HepG2 (cell line): Measurements from ENCODE around the gene PITHD1. TPM values are rescaled to one million over a fixed set of nuclear protein-coding genes. Genes with fewer than 3 reads are reported as not detected.

Experiments
- ATM ChIP-seq: fragments of 450-650 bp; IDR thresholded peaks from 2 replicates; pipeline ENCODE4 v1.7.1; 2017; ENCODE audit warnings: mild to moderate bottlenecking, borderline replicate concordance
- FOXC1 ChIP-seq: sonication (generic); formaldehyde crosslinking; IDR thresholded peaks from 2 replicates; pipeline ENCODE4 v1.8.0; 2022; ENCODE audit warnings: mild to moderate bottlenecking, missing genetic modification reagents, borderline replicate concordance
- KDM1A ChIP-seq: IDR thresholded peaks from 2 replicates; pipeline ENCODE4 v1.6.1; 2016; ENCODE audit warnings: missing compliant biosample characterization
- NBN ChIP-seq: fragments of 450-650 bp; conservative IDR thresholded peaks from 2 replicates; pipeline ENCODE4 v1.6.1; 2017
- NCOA1 ChIP-seq: sonication (generic); formaldehyde crosslinking; IDR thresholded peaks from 2 replicates; pipeline ENCODE4 v1.9.0; 2021; ENCODE audit warnings: missing genetic modification reagents
- NFE2L2 ChIP-seq: fragments of 150-350 bp; IDR thresholded peaks from 2 replicates; pipeline ENCODE4 v1.6.1; 2014; ENCODE audit warnings: low read length
- NR2F6 ChIP-seq, 2 experiments: IDR thresholded peaks; 2 replicates each; pipeline ENCODE4 v1.6.1; 2016; ENCODE audit warnings: antibody characterized with exemption in 1 of 2, mild to moderate bottlenecking in 1 of 2
- RELA ChIP-seq: sonication (generic); formaldehyde crosslinking; IDR thresholded peaks from 2 replicates; pipeline ENCODE4 v1.4.0; 2020; ENCODE audit warnings: missing genetic modification reagents
- SATB2 ChIP-seq: sonication (generic); formaldehyde crosslinking; IDR thresholded peaks from 2 replicates; pipeline ENCODE4 v1.5.0; 2020; ENCODE audit warnings: missing genetic modification reagents
- ZNF180 ChIP-seq: sonication (generic); formaldehyde crosslinking; IDR thresholded peaks from 2 replicates; pipeline ENCODE4 v1.4.0; 2020; ENCODE audit warnings: low read depth, missing genetic modification reagents, borderline replicate concordance
- ZNF274 ChIP-seq: sonication (generic); formaldehyde crosslinking; IDR thresholded peaks from 2 replicates; pipeline ENCODE4 v1.5.1; 2020; ENCODE audit warnings: mild to moderate bottlenecking, missing genetic modification reagents
- ZNF431 ChIP-seq: sonication (generic); formaldehyde crosslinking; IDR thresholded peaks from 2 replicates; pipeline ENCODE4 v1.9.0; 2022; ENCODE audit warnings: missing genetic modification reagents, low read depth, mild to moderate bottlenecking, borderline replicate concordance
- ZNF564 ChIP-seq: sonication (generic); formaldehyde crosslinking; IDR thresholded peaks from 2 replicates; pipeline ENCODE4 v1.8.1; 2023; ENCODE audit warnings: mild to moderate bottlenecking, missing genetic modification reagents
- ZNF788 ChIP-seq: sonication (generic); formaldehyde crosslinking; IDR thresholded peaks from 2 replicates; pipeline ENCODE4 v1.5.0; 2020; ENCODE audit warnings: mild to moderate bottlenecking, missing genetic modification reagents, borderline replicate concordance
- polyA plus RNA-seq, 8 experiments: library from polyadenylated mRNA; depleted of rRNA in 3 of 8; stranded (reverse) in 7 of 8; unstranded in 1 of 8; fragments of >200 nt; fragmentation: Illumina TruSeq in 4 of 8; extraction: Trizol in 4 of 8; gene quantifications; 2 replicates each; pipeline versions ENCODE4 v1.2.1 to v1.2.3, GENCODE V29; 2011 to 2016; ENCODE audit warnings: low read depth in 4 of 8, missing spikeins in 1 of 8, mixed read lengths in 1 of 8; ENCODE audit not compliant: insufficient read depth in 1 of 8
- total RNA-seq, 5 experiments: library from RNA; depleted of rRNA; stranded (reverse); fragments of >200 nt; fragmentation: Illumina TruSeq; extraction: Trizol; gene quantifications; 2 replicates each; pipeline ENCODE4 v1.2.3, GENCODE V29; 2016; ENCODE audit warnings: low read depth in 1 of 5
- TF ChIP-seq, protein P1 (sequence below): sonication (generic); formaldehyde crosslinking; IDR thresholded peaks from 2 replicates; pipeline ENCODE4 v1.4.0; 2020; ENCODE audit warnings: mild to moderate bottlenecking, missing genetic modification reagents
- TF ChIP-seq, protein P2 (sequence below): sonication (generic); formaldehyde crosslinking; IDR thresholded peaks from 2 replicates; pipeline ENCODE4 v1.5.0; 2020; ENCODE audit warnings: mild to moderate bottlenecking, missing genetic modification reagents, borderline replicate concordance
- TF ChIP-seq, protein P3 (sequence below): sonication (generic); formaldehyde crosslinking; IDR thresholded peaks from 2 replicates; pipeline ENCODE4 v1.4.0; 2020; ENCODE audit warnings: missing genetic modification reagents
- TF ChIP-seq, protein P4 (sequence below): sonication (generic); formaldehyde crosslinking; IDR thresholded peaks from 2 replicates; pipeline ENCODE4 v1.5.0; 2020; ENCODE audit warnings: missing genetic modification reagents, mild to moderate bottlenecking, borderline replicate concordance
- TF ChIP-seq, protein P5 (sequence below): IDR thresholded peaks from 2 replicates; pipeline ENCODE4 v1.6.1; 2016; ENCODE audit warnings: low read depth, control low read depth

The PITHD1 gene
- total and polyA plus RNA-seq, 2 of the 13 experiments (the other 11 are each of a cell fraction or from before 2014, with no cell fraction given) = 28.0 to 37.3 TPM

DNA sequence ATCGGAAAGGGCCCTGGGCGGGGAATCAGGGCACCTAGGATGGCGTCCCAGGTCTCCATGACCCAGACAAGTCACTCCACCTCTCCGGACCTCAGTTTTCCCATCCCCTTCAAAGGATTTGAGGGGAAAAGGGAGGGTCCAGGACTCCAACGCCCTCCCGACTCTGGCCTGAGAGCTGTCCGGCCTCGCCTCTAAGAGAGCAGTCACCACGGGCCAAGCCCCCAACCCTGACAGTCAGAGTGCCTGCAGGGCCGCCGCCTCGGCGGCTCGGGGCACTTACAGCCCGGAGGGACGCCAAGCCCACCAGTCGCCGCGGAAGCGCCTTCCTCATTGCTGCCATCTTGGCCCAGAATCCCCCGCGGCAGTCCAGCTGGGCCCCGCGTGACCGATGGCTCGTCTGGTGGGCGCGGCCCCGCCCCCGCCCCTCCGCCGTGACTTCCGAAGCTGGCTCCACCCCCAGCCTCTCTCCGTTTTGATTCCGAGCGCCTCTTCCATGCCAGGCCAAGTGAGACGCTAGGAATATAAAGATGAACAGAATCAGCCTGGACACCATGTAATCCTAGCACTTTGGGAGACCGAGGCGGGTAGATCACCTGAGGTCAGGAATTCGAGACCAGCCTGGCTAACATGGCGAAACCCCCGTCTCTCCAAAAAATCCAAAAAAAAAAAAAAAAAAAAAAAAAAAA lies 47.0 kb downstream of the PITHD1 start, which contains the start of gene HMGCL (continued):
- TF ChIP-seq, protein P1, sequence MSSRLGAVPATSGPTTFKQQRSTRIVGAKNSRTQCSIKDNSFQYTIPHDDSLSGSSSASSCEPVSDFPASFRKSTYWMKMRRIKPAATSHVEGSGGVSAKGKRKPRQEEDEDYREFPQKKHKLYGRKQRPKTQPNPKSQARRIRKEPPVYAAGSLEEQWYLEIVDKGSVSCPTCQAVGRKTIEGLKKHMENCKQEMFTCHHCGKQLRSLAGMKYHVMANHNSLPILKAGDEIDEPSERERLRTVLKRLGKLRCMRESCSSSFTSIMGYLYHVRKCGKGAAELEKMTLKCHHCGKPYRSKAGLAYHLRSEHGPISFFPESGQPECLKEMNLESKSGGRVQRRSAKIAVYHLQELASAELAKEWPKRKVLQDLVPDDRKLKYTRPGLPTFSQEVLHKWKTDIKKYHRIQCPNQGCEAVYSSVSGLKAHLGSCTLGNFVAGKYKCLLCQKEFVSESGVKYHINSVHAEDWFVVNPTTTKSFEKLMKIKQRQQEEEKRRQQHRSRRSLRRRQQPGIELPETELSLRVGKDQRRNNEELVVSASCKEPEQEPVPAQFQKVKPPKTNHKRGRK (CRISPR knock-in tag) = no peak
- TF ChIP-seq, protein P2, sequence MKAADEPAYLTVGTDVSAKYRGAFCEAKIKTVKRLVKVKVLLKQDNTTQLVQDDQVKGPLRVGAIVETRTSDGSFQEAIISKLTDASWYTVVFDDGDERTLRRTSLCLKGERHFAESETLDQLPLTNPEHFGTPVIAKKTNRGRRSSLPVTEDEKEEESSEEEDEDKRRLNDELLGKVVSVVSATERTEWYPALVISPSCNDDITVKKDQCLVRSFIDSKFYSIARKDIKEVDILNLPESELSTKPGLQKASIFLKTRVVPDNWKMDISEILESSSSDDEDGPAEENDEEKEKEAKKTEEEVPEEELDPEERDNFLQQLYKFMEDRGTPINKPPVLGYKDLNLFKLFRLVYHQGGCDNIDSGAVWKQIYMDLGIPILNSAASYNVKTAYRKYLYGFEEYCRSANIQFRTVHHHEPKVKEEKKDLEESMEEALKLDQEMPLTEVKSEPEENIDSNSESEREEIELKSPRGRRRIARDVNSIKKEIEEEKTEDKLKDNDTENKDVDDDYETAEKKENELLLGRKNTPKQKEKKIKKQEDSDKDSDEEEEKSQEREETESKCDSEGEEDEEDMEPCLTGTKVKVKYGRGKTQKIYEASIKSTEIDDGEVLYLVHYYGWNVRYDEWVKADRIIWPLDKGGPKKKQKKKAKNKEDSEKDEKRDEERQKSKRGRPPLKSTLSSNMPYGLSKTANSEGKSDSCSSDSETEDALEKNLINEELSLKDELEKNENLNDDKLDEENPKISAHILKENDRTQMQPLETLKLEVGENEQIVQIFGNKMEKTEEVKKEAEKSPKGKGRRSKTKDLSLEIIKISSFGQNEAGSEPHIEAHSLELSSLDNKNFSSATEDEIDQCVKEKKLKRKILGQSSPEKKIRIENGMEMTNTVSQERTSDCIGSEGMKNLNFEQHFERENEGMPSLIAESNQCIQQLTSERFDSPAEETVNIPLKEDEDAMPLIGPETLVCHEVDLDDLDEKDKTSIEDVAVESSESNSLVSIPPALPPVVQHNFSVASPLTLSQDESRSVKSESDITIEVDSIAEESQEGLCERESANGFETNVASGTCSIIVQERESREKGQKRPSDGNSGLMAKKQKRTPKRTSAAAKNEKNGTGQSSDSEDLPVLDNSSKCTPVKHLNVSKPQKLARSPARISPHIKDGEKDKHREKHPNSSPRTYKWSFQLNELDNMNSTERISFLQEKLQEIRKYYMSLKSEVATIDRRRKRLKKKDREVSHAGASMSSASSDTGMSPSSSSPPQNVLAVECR (CRISPR knock-in tag) = peak; percentile 89
- TF ChIP-seq ZNF564 (peak; percentile 52; the same call in 1 of the 2 replicates), KDM1A (CRISPR knock-in tag) (no peak), ZNF180 (CRISPR knock-in tag) (no peak), RELA (CRISPR knock-in tag) (peak; percentile 78; the same call in 1 of the 2 replicates), ZNF274 (CRISPR knock-in tag) (peak; percentile 35; the same call in 1 of the 2 replicates), NBN (no peak), NR2F6 (IDR thresholded peaks at IDR 0.05) (no peak), NR2F6 (CRISPR knock-in tag; IDR thresholded peaks at IDR 0.05) (no peak; the same call in 1 of the 2 replicates), ZNF788 (peak; percentile 94), NCOA1 (CRISPR knock-in tag) (no peak), NFE2L2 (no peak), ZNF431 (CRISPR knock-in tag) (no peak), SATB2 (CRISPR knock-in tag) (peak; percentile 89; the same call in 1 of the 2 replicates), FOXC1 (CRISPR knock-in tag) (peak; percentile 88; the same call in 1 of the 2 replicates), ATM (no peak)
- TF ChIP-seq, protein P3, sequence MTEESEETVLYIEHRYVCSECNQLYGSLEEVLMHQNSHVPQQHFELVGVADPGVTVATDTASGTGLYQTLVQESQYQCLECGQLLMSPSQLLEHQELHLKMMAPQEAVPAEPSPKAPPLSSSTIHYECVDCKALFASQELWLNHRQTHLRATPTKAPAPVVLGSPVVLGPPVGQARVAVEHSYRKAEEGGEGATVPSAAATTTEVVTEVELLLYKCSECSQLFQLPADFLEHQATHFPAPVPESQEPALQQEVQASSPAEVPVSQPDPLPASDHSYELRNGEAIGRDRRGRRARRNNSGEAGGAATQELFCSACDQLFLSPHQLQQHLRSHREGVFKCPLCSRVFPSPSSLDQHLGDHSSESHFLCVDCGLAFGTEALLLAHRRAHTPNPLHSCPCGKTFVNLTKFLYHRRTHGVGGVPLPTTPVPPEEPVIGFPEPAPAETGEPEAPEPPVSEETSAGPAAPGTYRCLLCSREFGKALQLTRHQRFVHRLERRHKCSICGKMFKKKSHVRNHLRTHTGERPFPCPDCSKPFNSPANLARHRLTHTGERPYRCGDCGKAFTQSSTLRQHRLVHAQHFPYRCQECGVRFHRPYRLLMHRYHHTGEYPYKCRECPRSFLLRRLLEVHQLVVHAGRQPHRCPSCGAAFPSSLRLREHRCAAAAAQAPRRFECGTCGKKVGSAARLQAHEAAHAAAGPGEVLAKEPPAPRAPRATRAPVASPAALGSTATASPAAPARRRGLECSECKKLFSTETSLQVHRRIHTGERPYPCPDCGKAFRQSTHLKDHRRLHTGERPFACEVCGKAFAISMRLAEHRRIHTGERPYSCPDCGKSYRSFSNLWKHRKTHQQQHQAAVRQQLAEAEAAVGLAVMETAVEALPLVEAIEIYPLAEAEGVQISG (CRISPR knock-in tag) = peak; percentile 84
- TF ChIP-seq, protein P4, sequence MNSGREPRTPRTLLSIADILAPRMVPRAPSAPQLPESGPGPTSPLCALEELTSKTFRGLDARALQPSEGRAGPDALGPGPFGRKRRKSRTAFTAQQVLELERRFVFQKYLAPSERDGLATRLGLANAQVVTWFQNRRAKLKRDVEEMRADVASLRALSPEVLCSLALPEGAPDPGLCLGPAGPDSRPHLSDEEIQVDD (CRISPR knock-in tag) = 0 out of 2 replicates have a peak, but pooled peaks have one; percentile 56
- TF ChIP-seq, protein P5, sequence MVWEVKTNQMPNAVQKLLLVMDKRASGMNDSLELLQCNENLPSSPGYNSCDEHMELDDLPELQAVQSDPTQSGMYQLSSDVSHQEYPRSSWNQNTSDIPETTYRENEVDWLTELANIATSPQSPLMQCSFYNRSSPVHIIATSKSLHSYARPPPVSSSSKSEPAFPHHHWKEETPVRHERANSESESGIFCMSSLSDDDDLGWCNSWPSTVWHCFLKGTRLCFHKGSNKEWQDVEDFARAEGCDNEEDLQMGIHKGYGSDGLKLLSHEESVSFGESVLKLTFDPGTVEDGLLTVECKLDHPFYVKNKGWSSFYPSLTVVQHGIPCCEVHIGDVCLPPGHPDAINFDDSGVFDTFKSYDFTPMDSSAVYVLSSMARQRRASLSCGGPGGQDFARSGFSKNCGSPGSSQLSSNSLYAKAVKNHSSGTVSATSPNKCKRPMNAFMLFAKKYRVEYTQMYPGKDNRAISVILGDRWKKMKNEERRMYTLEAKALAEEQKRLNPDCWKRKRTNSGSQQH = peak; percentile 63; the same call in 1 of the 2 replicates
